Stomach (tissue), 4 donors: Measurements from ENCODE around the gene MICALL2.

ENCODE experiments used
- CTCF ChIP-seq, 7 experiments: fragments of 450-650 bp in 4 of 7; fragments of 200-600 bp in 3 of 7; sonication (generic) in 3 of 7; IDR thresholded peaks; one replicate each; pipeline ENCODE4 v1.5.1; 2016 to 2019; ENCODE audit warnings: antibody characterized with exemption in 7 of 7, control low read depth in 2 of 7, mild to moderate bottlenecking in 1 of 7
- EP300 ChIP-seq: sonication (generic); formaldehyde crosslinking; IDR thresholded peaks from one replicate; pipeline ENCODE4 v1.6.1; 2017; ENCODE audit warnings: antibody characterized with exemption
- POLR2A ChIP-seq, 4 donors: fragments of 450-650 bp; IDR thresholded peaks; one replicate each; pipeline ENCODE4 v1.6.1; 2016; ENCODE audit warnings: antibody characterized with exemption in 4 of 4, control low read depth in 2 of 4, mild to moderate bottlenecking in 1 of 4, moderate library complexity in 1 of 4
- POLR2AphosphoS5 ChIP-seq, 3 donors: sonication (generic); formaldehyde crosslinking; IDR thresholded peaks; one replicate each; pipeline ENCODE4 v1.6.1; 2016; ENCODE audit warnings: antibody characterized with exemption in 3 of 3

- TF ChIP-seq CTCF (IDR thresholded peaks at IDR 0.05) (no peak), POLR2A (IDR thresholded peaks at IDR 0.05) (no peak), EP300 (no peak), POLR2AphosphoS5 (IDR thresholded peaks at IDR 0.05) (no peak)
Measured at GRCh38 chr7:1448958-1449357, 10.3 kb downstream of the MICALL2 start.
